Mucosa of rectum (tissue), 2 donors: ENCODE data around the gene PDP2.
A peak's percentile ranks its signal among the peaks of the same experiment; 100 is the strongest.

Experiments used
- H3K27ac ChIP-seq, 2 donors: one replicate each; pipeline ENCODE4 v1.7.0; 2013; ENCODE audit warnings: inconsistent platforms in 2 of 2, low read depth in 2 of 2, low read length in 2 of 2
- H3K27me3 ChIP-seq, 2 donors: one replicate each; pipeline ENCODE4 v1.7.0; 2013; ENCODE audit warnings: low read length in 2 of 2; ENCODE audit not compliant: control insufficient read depth in 2 of 2, insufficient read depth in 2 of 2
- H3K36me3 ChIP-seq, 2 donors: one replicate each; pipeline ENCODE4 v1.7.0; 2013; ENCODE audit warnings: low read length in 2 of 2; ENCODE audit not compliant: control insufficient read depth in 2 of 2, insufficient read depth in 2 of 2
- H3K4me1 ChIP-seq, 2 donors: one replicate each; pipeline ENCODE4 v1.7.0; 2013; ENCODE audit warnings: low read length in 2 of 2, mild to moderate bottlenecking in 1 of 2; ENCODE audit not compliant: control insufficient read depth in 2 of 2, insufficient read depth in 2 of 2
- H3K4me3 ChIP-seq, 2 donors: one replicate each; pipeline ENCODE4 v1.7.0; 2013; ENCODE audit warnings: low read length in 2 of 2
- H3K9ac ChIP-seq, 2 donors: one replicate each; pipeline ENCODE4 v1.7.0; 2013; ENCODE audit warnings: low read length in 2 of 2, low read depth in 1 of 2, mild to moderate bottlenecking in 1 of 2
- H3K9me3 ChIP-seq, 2 donors: one replicate each; pipeline ENCODE4 v1.7.0; 2013; ENCODE audit warnings: low read length in 2 of 2; ENCODE audit not compliant: control insufficient read depth in 2 of 2
- donor health status: healthy.
- donor health status: Normal muscosa, but diverticular disease.

Gene PDP2

DNA sequence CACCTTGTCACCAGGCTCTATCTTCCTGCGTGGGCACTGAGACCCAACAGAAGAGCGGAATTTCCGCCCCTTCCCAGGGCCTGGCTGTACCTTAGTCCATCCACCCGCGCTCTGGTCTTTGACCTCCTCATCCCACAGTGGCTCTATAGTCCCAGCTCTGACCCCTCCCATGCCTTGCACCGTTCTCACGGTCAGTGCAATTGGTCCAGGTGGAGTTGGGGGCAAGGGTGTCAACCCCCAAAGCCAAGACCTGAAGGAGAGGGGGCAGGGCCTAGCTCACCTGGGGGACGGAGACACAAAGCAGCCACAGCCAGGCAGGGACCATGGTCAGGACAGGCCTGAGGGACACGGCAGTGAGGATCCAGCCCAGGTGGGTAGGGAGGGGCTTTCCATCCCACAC lies 37.4 kb downstream of the PDP2 start:
- H3K9ac ChIP-seq: no peak overlapping the region
- no peak overlapping the region for H3K27ac ChIP-seq
- peaks cover 2 to 6% of the 10 kb centered on the region in 2 donors for H3K4me1 ChIP-seq
- no peak overlapping the region for H3K4me3 ChIP-seq
- H3K27me3 ChIP-seq: no peaks in the 10 kb centered on the region
- H3K36me3 ChIP-seq: no peaks in the 10 kb centered on the region
- H3K9me3 ChIP-seq: no peaks in the 10 kb centered on the region

DNA sequence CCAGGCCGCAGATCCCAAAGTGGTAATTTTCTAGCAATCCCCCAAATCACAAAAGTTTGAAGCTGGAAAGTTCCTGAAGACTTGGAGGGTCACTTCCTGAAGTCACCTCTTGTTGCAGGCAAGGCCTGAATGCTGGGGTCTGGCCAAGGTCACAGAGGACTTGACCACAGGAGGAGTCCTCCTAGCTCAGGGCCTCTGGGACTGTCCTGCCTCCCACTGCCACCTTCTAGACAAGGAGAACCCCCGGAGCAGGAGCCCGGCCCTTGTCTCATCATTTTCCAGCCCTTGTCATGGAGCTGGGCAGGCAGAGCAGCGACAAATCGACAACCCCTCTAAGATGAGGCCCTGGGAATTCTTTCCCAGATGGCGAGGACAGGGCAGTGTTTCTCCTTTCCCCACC lies 38.0 kb downstream of the PDP2 start:
- no peak overlapping the region for H3K27ac ChIP-seq

DNA sequence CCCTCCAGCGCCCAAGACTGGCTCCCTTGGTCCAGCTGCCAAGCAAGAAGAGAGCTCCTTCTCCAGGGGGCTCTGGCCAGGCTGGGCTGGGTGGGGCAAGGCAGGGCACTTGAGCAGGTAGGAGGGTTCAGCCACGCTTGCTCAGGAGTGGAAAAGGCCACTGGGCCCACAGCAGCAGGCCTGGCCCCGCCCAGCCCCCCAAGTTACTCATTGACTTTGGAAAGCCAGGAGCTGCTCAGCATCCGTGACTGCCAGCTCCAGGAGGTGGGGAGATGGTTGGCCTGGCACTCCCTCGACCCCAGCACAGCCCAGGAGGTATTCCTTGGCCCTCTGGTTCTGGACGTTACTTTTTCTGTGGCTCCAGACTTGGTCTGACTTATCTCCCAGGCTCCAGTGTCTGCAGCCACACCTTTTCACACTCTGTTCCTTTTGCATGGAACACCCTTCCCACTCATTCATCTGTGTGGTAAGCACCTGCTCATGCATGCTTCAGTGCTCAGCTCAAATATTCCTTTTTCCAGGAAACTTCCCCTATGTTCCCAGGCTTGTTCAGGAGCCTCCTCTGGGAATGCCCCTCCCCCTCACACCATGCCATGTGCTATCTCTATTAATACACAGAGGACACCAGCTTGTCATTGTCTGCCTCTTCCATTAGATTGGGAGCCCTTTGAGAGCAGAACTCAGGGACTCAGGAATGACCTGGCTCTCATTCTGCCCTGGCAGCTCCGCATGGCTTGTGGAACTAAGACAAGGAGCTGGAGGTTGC lies 38.7 kb downstream of the PDP2 start, which contains the start of gene CDH16:
TSS of gene CDH16 (minus strand) at position 83 of the 766 bp plus-strand sequence. CDS start 820 bp downstream, outside the sequence.
- peaks cover 0 to 8% of the 10 kb centered on the region in 2 donors for H3K27me3 ChIP-seq
- no peaks in the 10 kb centered on the region for H3K36me3 ChIP-seq
- no peak within 1 kb of the TSS for H3K4me3 ChIP-seq
- no peak within 1 kb of the TSS for H3K9ac ChIP-seq
- H3K27ac ChIP-seq: no peak within 1 kb of the TSS
- peaks cover 9 to 10% of the 10 kb centered on the region in 2 donors for H3K4me1 ChIP-seq
- H3K9me3 ChIP-seq: no peaks in the 10 kb centered on the region

More for the DNA sequence above, 38.0 kb downstream of the PDP2 start:
- Histone ChIP-seq H3K4me3 (no peak overlapping the region), H3K36me3 (no peaks in the 10 kb centered on the region), H3K4me1 (peaks cover 3 to 6% of the 10 kb centered on the region in 2 donors), H3K9me3 (no peaks in the 10 kb centered on the region), H3K9ac (no peak overlapping the region), H3K27me3 (peaks cover 0 to 3% of the 10 kb centered on the region in 2 donors)

DNA sequence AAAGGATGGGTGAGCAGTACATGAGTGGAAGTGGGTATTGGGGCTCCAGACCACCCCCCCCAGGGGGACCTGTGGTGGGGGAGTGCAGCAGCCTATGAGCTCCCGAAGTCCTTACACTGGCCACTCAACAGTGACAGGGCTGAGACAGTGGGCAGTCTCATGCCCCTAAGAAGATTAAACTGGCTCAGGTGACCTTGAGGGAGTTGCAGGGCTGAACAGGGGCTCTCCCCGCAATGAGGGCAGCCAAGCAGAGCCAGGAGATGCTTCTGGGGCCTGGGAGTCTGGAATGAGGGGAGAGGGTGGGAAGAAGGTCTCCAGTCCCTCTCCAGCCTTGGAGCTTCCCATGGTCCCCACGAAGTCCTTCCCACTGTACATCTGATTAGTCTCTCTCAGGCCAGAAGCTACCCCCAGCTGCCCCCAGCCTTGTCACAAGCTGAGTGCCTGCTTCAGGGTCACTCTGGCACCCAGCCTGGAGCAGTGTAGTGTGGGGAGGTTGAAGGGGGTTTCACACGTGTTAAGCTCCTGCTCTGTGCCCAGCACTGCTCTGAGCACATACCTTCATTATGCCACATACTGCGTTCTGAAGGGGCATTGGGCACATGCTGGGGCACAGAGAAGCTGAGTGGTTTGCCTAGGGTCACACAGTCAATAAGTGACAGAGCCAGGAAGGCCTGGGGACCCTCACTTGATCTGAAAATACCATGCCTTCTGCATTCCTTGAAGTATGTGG lies 39.4 kb downstream of the PDP2 start:
- Histone ChIP-seq H3K4me1 (peaks cover 12 to 15% of the 10 kb centered on the region in 2 donors), H3K4me3 (no peak overlapping the region), H3K27ac (no peak overlapping the region), H3K27me3 (peaks cover 2 to 11% of the 10 kb centered on the region in 2 donors), H3K9me3 (no peaks in the 10 kb centered on the region), H3K9ac (no peak overlapping the region), H3K36me3 (no peaks in the 10 kb centered on the region)

DNA sequence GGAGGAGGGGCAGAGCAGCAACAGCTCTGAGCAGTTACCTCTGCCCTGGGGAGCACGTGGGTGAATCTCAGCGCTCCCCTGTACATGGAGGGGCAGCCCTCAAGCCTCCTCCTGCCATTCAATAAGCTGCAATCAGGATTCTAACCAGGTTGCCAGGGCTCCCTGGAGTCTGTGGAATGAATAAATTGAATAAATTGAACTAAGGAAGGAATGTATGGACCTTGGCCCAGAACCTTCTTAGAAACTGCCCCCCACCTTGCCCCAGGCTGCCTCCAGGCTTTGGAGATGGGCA lies 39.9 kb downstream of the PDP2 start:
- peaks cover 2 to 13% of the 10 kb centered on the region in 2 donors for H3K27me3 ChIP-seq
- no peak overlapping the region for H3K4me3 ChIP-seq
- H3K9ac ChIP-seq: no peak overlapping the region
- no peaks in the 10 kb centered on the region for H3K36me3 ChIP-seq
- H3K4me1 ChIP-seq: peaks cover 12 to 16% of the 10 kb centered on the region in 2 donors
- H3K27ac ChIP-seq: no peak overlapping the region
- H3K9me3 ChIP-seq: no peaks in the 10 kb centered on the region

DNA sequence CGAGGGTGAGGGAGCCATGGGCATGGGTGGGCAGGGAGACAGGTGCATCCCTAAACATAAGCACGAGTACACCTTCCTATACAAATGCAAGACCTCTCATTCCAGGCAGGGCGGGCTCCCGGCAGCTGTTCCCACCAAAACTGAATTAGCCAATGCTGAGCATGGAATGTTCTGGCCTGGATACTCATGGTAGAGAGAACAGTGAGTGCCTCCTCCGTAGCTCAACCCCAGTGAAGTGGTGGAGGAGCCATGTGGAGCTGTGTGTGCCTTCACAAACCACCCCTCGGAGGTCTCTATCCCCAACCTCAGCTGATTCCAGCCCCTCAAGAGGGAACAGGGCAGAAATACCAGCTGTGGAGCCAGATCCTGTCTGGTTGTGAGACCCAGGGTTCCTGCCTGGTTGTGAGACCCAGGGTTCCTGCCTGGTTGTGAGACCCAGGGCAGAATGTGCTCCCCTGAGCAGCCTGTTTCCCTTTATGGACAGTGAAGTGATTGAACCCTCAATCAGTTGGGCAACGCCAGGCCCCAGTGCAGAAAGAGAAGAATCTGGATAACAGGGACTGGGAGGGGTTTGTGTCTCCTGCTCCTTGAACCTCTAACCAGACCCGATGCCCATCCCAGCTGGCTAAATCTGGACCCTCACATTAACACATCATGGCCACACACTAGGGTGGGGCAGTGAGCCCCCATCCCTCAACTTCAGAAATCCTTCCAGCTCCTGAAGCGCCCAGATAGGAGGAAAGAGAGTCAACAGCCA lies 40.8 kb downstream of the PDP2 start:
- H3K9ac ChIP-seq: no peak overlapping the region
- no peak overlapping the region for H3K27ac ChIP-seq
- no peaks in the 10 kb centered on the region for H3K36me3 ChIP-seq
- H3K9me3 ChIP-seq: no peaks in the 10 kb centered on the region
- H3K4me1 ChIP-seq: peaks cover 16 to 18% of the 10 kb centered on the region in 2 donors
- H3K27me3 ChIP-seq: peaks cover 3 to 14% of the 10 kb centered on the region in 2 donors
- no peak overlapping the region for H3K4me3 ChIP-seq

DNA sequence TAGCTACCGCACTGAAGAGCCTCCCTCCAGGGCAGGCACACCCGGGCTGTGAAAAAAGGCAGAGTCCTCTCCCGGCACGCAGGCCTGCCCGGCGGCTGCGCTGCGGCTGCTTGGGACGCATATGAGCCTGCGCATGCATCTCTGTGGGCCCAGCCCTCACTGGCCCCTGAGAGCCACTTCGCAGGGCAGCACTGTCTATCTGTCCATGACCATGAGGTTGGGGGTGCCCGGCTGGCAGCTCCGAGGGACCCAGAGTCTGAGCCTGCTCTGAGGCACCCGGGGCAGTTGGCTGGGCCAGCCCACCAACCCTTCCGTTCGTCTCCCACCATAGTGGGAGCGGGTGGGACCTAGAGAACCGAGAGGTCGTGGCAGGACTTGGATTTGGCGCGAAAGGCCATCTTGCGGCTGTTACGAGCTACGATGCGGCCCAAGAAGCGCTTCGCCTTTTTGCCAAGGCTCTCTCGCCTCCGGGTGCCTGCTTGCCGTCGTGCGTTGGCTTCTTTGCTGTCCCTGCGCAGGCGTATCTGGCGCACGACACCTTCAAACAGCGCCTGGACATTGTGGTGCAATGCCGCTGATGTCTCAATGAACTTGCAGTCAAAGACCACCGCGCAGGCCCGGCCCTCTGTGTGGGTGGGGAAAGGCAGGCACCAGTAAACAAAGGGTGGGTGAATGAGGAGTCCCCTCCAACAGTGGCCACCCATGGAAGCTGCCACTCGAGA lies 41.6 kb downstream of the PDP2 start:
- Histone ChIP-seq H3K27me3 (peaks cover 3 to 14% of the 10 kb centered on the region in 2 donors), H3K36me3 (no peaks in the 10 kb centered on the region), H3K9me3 (no peaks in the 10 kb centered on the region), H3K4me1 (peaks cover 16 to 19% of the 10 kb centered on the region in 2 donors), H3K27ac (no peak overlapping the region), H3K9ac (no peak overlapping the region), H3K4me3 (no peak overlapping the region)

DNA sequence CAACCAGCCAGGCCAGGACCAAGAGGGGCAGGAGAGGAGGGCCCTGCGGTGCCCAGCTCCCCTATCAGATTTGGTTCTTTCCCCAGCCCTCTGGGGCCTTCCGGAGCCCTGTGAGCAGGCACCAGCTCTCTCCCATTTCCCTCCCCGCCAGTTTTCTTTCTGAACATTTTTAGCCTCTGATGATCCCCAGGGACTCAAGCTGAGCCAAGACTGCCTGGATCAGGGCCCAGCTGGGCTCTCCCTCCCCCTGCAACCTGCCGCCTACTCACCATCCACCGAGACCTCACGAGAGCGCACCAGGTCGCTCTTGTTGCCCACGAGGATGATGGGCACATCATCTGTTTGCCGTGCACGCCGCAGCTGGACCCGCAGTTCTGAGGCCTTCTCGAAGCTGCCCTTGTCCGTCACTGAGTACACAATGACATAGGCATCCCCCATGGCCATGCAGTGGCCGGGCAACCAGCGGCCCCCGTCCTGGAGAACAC lies 43.0 kb downstream of the PDP2 start:
- H3K4me1 ChIP-seq: peaks cover 16 to 19% of the 10 kb centered on the region in 2 donors
- H3K27ac ChIP-seq: peak overlapping the region in 1 of 2 donors; percentile 16
- H3K9me3 ChIP-seq: no peaks in the 10 kb centered on the region
- no peak overlapping the region for H3K4me3 ChIP-seq
- no peak overlapping the region for H3K9ac ChIP-seq
- H3K27me3 ChIP-seq: peaks cover 3 to 14% of the 10 kb centered on the region in 2 donors
- no peaks in the 10 kb centered on the region for H3K36me3 ChIP-seq

DNA sequence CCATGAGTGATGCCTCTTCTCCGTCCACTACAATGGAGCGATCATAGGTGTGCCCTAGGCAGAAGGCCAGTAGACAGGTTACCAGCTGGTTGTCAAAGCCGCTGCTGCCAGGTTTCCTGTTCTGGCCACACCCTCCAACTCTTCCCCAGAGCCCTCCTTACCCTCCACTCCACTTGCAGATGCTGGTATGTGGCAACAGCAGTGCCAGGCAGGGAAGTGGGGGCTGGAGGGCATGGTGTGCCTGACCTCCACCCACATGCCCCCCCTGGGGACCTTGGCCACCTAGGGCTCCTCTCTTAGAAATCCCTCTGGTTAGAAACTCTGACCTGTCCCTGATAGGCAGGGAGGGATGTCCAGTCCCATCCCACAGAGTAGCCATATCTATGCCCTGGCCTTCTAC lies 43.6 kb downstream of the PDP2 start:
- peaks cover 16 to 19% of the 10 kb centered on the region in 2 donors for H3K4me1 ChIP-seq
- no peaks in the 10 kb centered on the region for H3K9me3 ChIP-seq
- H3K4me3 ChIP-seq: no peak overlapping the region
- H3K9ac ChIP-seq: peak overlapping the region in 1 of 2 donors; percentile 19
- no peaks in the 10 kb centered on the region for H3K36me3 ChIP-seq
- H3K27me3 ChIP-seq: peaks cover 3 to 14% of the 10 kb centered on the region in 2 donors
- H3K27ac ChIP-seq: no peak overlapping the region
